Left lung (tissue), 10 donors: Measurements from ENCODE around the gene RCBTB2. TPM values are rescaled to one million over a fixed set of nuclear protein-coding genes. Genes with fewer than 3 reads are reported as not detected.

Source experiments
- ATAC-seq: fragments of 200-7000 bp; cut with Tn5 transposase; one replicate; pipeline ENCODE4 v1.9.1; 2020; ENCODE audit warnings: moderate library complexity
- DNase-seq, 4 donors: peaks; one replicate each; pipeline ENCODE4 v3.0.0-alpha.2; 2013 to 2020
- H3K27ac ChIP-seq, 2 donors: fragments of 200-600 bp; sonication (generic) in 1 of 2; one replicate each; pipeline versions ENCODE4 v1.5.0 to v1.8.0; 2020 to 2021
- H3K27me3 ChIP-seq, 2 donors: fragments of 200-600 bp; sonication (generic) in 1 of 2; one replicate each; pipeline versions ENCODE4 v1.5.0 to v1.8.0; 2020 to 2021
- H3K36me3 ChIP-seq, 2 donors: fragments of 200-600 bp; sonication (generic) in 1 of 2; one replicate each; pipeline versions ENCODE4 v1.5.0 to v1.8.0; 2020 to 2021
- H3K4me1 ChIP-seq, 2 donors: fragments of 200-600 bp; one replicate each; pipeline ENCODE4 v1.8.0; 2021
- H3K4me3 ChIP-seq, 2 donors: fragments of 200-600 bp; sonication (generic) in 1 of 2; one replicate each; pipeline versions ENCODE4 v1.5.0 to v1.8.0; 2020 to 2021; ENCODE audit warnings: mild to moderate bottlenecking in 1 of 2
- H3K9me3 ChIP-seq, 2 donors: fragments of 200-600 bp; sonication (generic) in 1 of 2; one replicate each; pipeline versions ENCODE4 v1.5.0 to v1.8.0; 2020 to 2021
- intact Hi-C, 2 donors: fragments of 100-400 bp; cut with DNase I; formaldehyde crosslinking; loops; one replicate each; pipeline versions ENCODE4 v1.11.2 to v1.14.2; 2022
- polyA plus RNA-seq, 6 donors: library from polyadenylated mRNA; unstranded; fragments of 120-200 nt; gene quantifications; one replicate each; pipeline ENCODE4 v1.2.1, GENCODE V29; 2013; ENCODE audit not compliant: insufficient read length in 6 of 6
- total RNA-seq, 2 donors: library from RNA; stranded (reverse); fragmentation: NEBNext Ultra II Directional; extraction: Animal tissue kit (Norgen Biotek cat#: 25700); gene quantifications; one replicate each; pipeline ENCODE4 v1.2.1, GENCODE V29; 2021
- TF ChIP-seq, protein P1 (sequence below), 2 donors: fragments of 200-600 bp; sonication (generic) in 1 of 2; IDR thresholded peaks; one replicate each; pipeline versions ENCODE4 v1.5.0 to v1.8.0; 2021; ENCODE audit warnings: antibody characterized with exemption in 2 of 2
- donor health status: DM: no; HTN: yes; CAD: no.
- donor health status: DM: no; HTN: no; CAD: no.

Gene RCBTB2
- total and polyA plus RNA-seq, 8 donors, result 17.1 to 44.5 (median 40.6) TPM

DNA sequence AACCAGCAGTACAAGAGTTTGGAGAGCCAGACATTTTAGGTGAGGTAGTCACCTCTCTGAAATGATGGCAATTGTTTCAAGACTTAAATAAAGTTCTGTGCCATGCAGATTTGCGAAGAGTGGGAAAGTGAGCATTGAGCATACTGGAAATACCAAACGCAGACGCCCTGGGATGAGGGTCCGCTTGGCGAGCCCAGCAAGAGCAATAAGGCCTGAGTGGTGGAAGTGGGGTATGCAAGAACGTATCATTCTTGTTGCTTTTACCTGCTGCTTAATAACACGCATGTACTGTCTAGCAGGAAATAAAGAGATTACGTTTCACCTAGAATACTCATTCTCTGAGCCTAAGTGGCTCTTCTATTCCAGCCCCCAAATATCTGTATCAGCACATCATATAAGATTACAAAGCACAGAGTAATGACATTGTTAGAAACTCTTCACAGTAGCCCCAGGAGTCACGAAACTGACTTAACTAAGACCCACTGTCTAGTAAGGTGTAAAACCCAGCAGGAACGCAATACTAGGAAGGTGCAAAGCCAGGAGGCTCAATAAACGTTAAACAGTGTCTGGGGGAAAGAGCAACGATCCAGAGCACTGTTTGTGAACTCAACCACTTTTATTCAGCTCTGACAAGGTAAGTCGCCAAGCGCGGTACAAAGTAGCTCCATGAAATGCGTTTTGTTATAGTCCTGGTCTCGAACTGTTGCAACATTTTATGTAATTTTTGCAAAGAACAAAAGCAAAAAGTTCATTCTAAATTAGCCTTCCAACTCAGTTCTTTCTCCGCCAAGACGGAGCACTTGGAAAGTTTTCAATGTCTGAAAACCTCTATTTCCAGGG is 1.2 kb downstream of the RCBTB2 start:
- TF ChIP-seq, protein P1, sequence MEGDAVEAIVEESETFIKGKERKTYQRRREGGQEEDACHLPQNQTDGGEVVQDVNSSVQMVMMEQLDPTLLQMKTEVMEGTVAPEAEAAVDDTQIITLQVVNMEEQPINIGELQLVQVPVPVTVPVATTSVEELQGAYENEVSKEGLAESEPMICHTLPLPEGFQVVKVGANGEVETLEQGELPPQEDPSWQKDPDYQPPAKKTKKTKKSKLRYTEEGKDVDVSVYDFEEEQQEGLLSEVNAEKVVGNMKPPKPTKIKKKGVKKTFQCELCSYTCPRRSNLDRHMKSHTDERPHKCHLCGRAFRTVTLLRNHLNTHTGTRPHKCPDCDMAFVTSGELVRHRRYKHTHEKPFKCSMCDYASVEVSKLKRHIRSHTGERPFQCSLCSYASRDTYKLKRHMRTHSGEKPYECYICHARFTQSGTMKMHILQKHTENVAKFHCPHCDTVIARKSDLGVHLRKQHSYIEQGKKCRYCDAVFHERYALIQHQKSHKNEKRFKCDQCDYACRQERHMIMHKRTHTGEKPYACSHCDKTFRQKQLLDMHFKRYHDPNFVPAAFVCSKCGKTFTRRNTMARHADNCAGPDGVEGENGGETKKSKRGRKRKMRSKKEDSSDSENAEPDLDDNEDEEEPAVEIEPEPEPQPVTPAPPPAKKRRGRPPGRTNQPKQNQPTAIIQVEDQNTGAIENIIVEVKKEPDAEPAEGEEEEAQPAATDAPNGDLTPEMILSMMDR (IDR thresholded peaks at IDR 0.05), result no peak
- H3K27ac ChIP-seq, result peak overlapping the region; percentile 95 to 97
- peaks cover 4 to 35% of the 10 kb centered on the region in 2 donors for H3K4me1 ChIP-seq
- peak overlapping the region; percentile 59 to 62 for H3K4me3 ChIP-seq
- H3K36me3 ChIP-seq, result no peaks in the 10 kb centered on the region
- no peaks in the 10 kb centered on the region for H3K9me3 ChIP-seq
- H3K27me3 ChIP-seq, result no peaks in the 10 kb centered on the region
- DNase-seq (no peak), ATAC-seq (peak; percentile 12)
- intact Hi-C loops, result no loop called here

DNA sequence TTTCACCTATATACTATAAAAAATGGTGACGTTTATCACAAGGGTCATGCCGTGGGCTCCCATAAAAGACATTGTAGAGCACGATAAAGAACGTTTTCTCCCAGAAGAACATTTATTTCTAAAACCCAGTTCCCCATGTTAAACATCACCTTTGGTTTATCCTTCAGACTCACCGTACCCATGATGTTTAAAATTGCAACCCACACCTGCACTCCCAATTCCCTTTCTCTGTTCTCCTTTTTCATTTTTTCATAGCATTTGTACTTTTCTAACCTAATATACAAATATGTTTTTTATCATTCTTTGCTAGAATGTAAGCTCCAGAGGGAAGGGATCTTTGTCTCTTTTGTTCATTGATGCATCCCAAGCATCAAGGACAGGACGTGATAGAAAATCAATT is 2.0 kb downstream of the RCBTB2 start:
- Histone ChIP-seq H3K36me3 (no peaks in the 10 kb centered on the region), H3K4me3 (no peak overlapping the region), H3K4me1 (peaks cover 4 to 35% of the 10 kb centered on the region in 2 donors), H3K27me3 (no peaks in the 10 kb centered on the region), H3K9me3 (no peaks in the 10 kb centered on the region), H3K27ac (no peak overlapping the region)
- ATAC-seq (no peak), DNase-seq (no peak)
- TF ChIP-seq, protein P1 (IDR thresholded peaks at IDR 0.05), result no peak
- intact Hi-C loops, result no loop called here

DNA sequence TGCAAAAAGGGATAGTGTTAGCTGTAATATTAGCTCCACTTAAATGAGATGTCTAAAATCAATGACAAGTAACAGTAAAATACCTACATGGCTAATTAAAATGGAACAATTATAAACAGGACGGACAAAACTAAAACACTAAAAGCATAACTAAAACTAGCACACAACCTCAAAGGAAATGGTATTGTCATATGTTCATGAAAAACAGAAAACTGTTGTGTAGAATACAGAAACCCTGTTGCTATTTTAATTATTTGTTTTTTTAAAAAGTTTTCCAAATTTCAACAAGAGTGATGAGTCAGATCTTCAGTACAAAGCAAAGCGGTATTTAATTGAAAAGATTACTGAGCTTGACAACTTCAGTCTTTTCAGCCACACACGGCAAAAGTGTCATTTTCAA is 4.2 kb downstream of the RCBTB2 start:
- DNase-seq, result no peak

DNA sequence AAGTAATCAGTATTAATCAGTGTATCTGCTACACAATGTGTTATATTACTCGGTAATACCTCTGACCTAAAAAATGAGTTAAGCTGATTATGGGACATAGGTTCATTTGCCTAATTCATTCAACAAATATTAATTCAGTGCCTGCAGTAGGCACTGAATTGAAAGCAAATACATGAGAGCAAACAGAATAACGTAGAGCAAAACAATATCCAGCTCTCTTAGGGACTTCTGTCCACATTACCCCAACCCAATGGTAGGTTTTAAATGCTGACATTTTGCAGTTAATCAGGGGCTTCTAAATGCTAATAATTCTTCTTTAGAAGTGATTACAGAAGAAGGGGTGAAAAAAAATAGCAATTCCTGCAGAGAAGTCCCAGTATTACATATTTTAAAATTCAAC is 4.9 kb downstream of the RCBTB2 start:
- Histone ChIP-seq H3K4me1 (peaks cover 4 to 17% of the 10 kb centered on the region in 2 donors), H3K4me3 (no peak overlapping the region), H3K36me3 (no peaks in the 10 kb centered on the region), H3K27me3 (no peaks in the 10 kb centered on the region), H3K9me3 (no peaks in the 10 kb centered on the region), H3K27ac (no peak overlapping the region)
- ATAC-seq (no peak), DNase-seq (no peak)
- intact Hi-C loops, result no loop called here
- TF ChIP-seq, protein P1 (IDR thresholded peaks at IDR 0.05), result no peak

More for the DNA sequence above, 4.2 kb downstream of the RCBTB2 start:
- TF ChIP-seq, protein P1 (IDR thresholded peaks at IDR 0.05), result no peak
- Histone ChIP-seq H3K36me3 (no peaks in the 10 kb centered on the region), H3K27me3 (no peaks in the 10 kb centered on the region), H3K4me1 (peaks cover 4 to 24% of the 10 kb centered on the region in 2 donors), H3K27ac (no peak overlapping the region), H3K4me3 (no peak overlapping the region), H3K9me3 (no peaks in the 10 kb centered on the region)
- no peak for ATAC-seq
- intact Hi-C loops, result no loop called here

DNA sequence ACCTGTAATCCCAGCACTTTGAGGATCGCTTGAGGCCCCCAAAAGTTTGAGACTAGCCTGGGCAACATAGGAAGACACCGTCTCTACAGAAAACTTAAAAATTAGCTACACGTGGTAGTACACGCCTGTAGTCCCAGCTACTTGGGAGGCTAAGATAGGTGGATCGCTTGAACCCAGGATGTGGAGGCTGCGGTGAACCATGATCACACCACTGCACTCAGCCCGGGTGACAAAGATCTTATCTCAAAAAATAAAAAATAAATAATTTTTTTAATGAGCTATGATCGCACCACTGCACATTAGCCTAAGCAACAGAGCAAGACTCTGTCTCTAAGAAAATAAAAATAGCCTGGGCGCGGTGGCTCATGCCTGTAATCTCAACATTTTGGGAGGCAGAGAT is 6.6 kb downstream of the RCBTB2 start:
- H3K36me3 ChIP-seq, result peaks cover 0 to 3% of the 10 kb centered on the region in 2 donors
- no peak for DNase-seq
- no peak for ATAC-seq
- no peak overlapping the region for H3K27ac ChIP-seq
- no peaks in the 10 kb centered on the region for H3K27me3 ChIP-seq
- no peaks in the 10 kb centered on the region for H3K9me3 ChIP-seq
- intact Hi-C loops, result no loop called here
- TF ChIP-seq, protein P1 (IDR thresholded peaks at IDR 0.05), result no peak
- H3K4me1 ChIP-seq, result peaks cover 4 to 10% of the 10 kb centered on the region in 2 donors
- no peak overlapping the region for H3K4me3 ChIP-seq
